ENCODE data around the gene COL28A1. TPM values are rescaled to one million over a fixed set of nuclear protein-coding genes. Genes with fewer than 3 reads are reported as not detected.

Gene COL28A1
- total and polyA plus RNA-seq, 2 of the 13 experiments (the other 11 are each of a cell fraction or from before 2014, with no cell fraction given), result 0.07 to 0.15 TPM

GRCh38 chr7:7408001-7408770 is 127.5 kb downstream of the COL28A1 start (continued):
- TF ChIP-seq, protein P1, sequence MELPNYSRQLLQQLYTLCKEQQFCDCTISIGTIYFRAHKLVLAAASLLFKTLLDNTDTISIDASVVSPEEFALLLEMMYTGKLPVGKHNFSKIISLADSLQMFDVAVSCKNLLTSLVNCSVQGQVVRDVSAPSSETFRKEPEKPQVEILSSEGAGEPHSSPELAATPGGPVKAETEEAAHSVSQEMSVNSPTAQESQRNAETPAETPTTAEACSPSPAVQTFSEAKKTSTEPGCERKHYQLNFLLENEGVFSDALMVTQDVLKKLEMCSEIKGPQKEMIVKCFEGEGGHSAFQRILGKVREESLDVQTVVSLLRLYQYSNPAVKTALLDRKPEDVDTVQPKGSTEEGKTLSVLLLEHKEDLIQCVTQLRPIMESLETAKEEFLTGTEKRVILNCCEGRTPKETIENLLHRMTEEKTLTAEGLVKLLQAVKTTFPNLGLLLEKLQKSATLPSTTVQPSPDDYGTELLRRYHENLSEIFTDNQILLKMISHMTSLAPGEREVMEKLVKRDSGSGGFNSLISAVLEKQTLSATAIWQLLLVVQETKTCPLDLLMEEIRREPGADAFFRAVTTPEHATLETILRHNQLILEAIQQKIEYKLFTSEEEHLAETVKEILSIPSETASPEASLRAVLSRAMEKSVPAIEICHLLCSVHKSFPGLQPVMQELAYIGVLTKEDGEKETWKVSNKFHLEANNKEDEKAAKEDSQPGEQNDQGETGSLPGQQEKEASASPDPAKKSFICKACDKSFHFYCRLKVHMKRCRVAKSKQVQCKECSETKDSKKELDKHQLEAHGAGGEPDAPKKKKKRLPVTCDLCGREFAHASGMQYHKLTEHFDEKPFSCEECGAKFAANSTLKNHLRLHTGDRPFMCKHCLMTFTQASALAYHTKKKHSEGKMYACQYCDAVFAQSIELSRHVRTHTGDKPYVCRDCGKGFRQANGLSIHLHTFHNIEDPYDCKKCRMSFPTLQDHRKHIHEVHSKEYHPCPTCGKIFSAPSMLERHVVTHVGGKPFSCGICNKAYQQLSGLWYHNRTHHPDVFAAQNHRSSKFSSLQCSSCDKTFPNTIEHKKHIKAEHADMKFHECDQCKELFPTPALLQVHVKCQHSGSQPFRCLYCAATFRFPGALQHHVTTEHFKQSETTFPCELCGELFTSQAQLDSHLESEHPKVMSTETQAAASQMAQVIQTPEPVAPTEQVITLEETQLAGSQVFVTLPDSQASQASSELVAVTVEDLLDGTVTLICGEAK (IDR thresholded peaks at IDR 0.05), result no peak
- TF ChIP-seq, protein P1 (CRISPR knock-in tag; IDR thresholded peaks at IDR 0.05), result no peak

GRCh38 chr7:7405461-7405860 is 130.2 kb downstream of the COL28A1 start:
- no peaks in the 10 kb centered on the region for H3K36me3 ChIP-seq (replicated peaks in 1 of 2; ENCODE audit: control insufficient read depth in 1 of 2, insufficient read depth in 2 of 2, low read length in 2 of 2)
- ChIA-PET CTCF (ENCODE audit: low intra/inter-chr PET ratio, low total read pairs) (no interaction called here), POLR2A (no interaction called here)
- DNase-seq (ENCODE audit: low spot score) (no peak), ATAC-seq (no peak), FAIRE-seq (no peak)
- H3K9me3 ChIP-seq (ENCODE audit: low read length), result no peaks in the 10 kb centered on the region
- H4K20me1 ChIP-seq (ENCODE audit: insufficient read depth, low read length), result no peaks in the 10 kb centered on the region
- no peaks in the 10 kb centered on the region for H3K27me3 ChIP-seq (ENCODE audit: control insufficient read depth in 1 of 2, insufficient read depth in 2 of 2, low read length in 2 of 2)
- no peak overlapping the region for H3K27ac ChIP-seq (ENCODE audit: extremely low read length, insufficient read depth, low read length)
- no peak overlapping the region for H2AFZ ChIP-seq (ENCODE audit: low read length)
- intact Hi-C loops (cut with micrococcal nuclease; ENCODE audit: unreplicated experiment) (no loop called here), in situ Hi-C loops (cut with HindIII; ENCODE audit: extremely low pct_ligation_motif_present, low pct_unique_long_range_greater_than_20kb) (no loop called here)
- no peak overlapping the region for H3K9ac ChIP-seq (ENCODE audit: insufficient read depth, low read depth, low read length)
- no peak overlapping the region for H3K4me3 ChIP-seq (replicated peaks in 1 of 3; ENCODE audit: insufficient read depth in 1 of 3, low read depth in 2 of 3, low read length in 3 of 3)
- H3K4me2 ChIP-seq (ENCODE audit: low read depth, low read length), result no peak overlapping the region
- BruUV-seq (replicated peaks), result no TSS peak
- H3K79me2 ChIP-seq (ENCODE audit: insufficient read depth, low read length), result no peaks in the 10 kb centered on the region
- H3K4me1 ChIP-seq (ENCODE audit: insufficient read depth, low read length), result no peaks in the 10 kb centered on the region
- no peak for TF ChIP-seq STAT6 (CRISPR knock-in tag; IDR thresholded peaks at IDR 0.05; ENCODE audit: borderline replicate concordance)
- TF ChIP-seq, protein P2, sequence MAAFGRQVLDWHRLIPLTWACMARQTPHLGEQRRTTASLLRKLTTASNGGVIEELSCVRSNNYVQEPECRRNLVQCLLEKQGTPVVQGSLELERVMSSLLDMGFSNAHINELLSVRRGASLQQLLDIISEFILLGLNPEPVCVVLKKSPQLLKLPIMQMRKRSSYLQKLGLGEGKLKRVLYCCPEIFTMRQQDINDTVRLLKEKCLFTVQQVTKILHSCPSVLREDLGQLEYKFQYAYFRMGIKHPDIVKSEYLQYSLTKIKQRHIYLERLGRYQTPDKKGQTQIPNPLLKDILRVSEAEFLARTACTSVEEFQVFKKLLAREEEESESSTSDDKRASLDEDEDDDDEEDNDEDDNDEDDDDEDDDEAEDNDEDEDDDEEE (CRISPR knock-in tag; IDR thresholded peaks at IDR 0.05), result no peak
- TF ChIP-seq HNRNPLL (IDR thresholded peaks at IDR 0.05; ENCODE audit: low read depth, low read length, poor library complexity, severe bottlenecking), result no peak
- no peak for TF ChIP-seq SUZ12 (IDR thresholded peaks at IDR 0.05; ENCODE audit: low read depth, low read length)
- TF ChIP-seq BORCS8-MEF2B (CRISPR knock-in tag; IDR thresholded peaks at IDR 0.05), result no peak

All from HepG2 (cell line).